Measurements from ENCODE around the gene BACH2. TPM values are rescaled to one million over a fixed set of nuclear protein-coding genes. Genes with fewer than 3 reads are reported as not detected.

The BACH2 gene
- total and polyA plus RNA-seq, 8 donors, result 0.19 to 10.8 (median 1.4) TPM; not detected in 1

DNA sequence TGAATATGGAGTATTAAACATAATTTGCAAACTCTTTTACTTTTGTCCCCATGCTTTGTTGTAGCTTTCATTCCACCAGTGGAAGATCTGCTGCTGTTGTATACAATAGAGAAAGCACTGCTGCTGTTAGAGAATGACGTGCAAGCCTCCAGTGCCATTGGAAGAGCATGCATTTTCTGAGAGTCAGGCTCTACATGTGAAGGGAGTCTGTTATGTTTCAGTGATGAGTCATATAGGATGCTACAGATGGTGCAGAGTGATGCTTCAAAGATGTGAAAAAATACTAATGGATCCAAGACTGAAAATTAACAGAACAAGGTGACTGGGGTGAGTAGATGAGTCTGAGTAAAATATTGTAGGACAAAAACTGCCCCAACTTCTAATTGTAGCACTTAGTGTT is 22.4 kb upstream of the BACH2 start:
- 71 to 83% (median 75%) methylated on average over 1 of the region's 1 CpG for WGBS, 5 donors
- TF ChIP-seq, protein P1, sequence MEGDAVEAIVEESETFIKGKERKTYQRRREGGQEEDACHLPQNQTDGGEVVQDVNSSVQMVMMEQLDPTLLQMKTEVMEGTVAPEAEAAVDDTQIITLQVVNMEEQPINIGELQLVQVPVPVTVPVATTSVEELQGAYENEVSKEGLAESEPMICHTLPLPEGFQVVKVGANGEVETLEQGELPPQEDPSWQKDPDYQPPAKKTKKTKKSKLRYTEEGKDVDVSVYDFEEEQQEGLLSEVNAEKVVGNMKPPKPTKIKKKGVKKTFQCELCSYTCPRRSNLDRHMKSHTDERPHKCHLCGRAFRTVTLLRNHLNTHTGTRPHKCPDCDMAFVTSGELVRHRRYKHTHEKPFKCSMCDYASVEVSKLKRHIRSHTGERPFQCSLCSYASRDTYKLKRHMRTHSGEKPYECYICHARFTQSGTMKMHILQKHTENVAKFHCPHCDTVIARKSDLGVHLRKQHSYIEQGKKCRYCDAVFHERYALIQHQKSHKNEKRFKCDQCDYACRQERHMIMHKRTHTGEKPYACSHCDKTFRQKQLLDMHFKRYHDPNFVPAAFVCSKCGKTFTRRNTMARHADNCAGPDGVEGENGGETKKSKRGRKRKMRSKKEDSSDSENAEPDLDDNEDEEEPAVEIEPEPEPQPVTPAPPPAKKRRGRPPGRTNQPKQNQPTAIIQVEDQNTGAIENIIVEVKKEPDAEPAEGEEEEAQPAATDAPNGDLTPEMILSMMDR (IDR thresholded peaks at IDR 0.05), result no peak
- TF ChIP-seq POLR2A (IDR thresholded peaks at IDR 0.05) (no peak), POLR2AphosphoS5 (IDR thresholded peaks at IDR 0.05) (no peak), EP300 (IDR thresholded peaks at IDR 0.05) (no peak)
- Histone ChIP-seq H3K36me3 (no peaks in the 10 kb centered on the region), H3K9me3 (no peaks in the 10 kb centered on the region), H3K27me3 (no peaks in the 10 kb centered on the region), H3K4me1 (no peaks in the 10 kb centered on the region), H3K4me3 (no peak overlapping the region), H3K27ac (no peak overlapping the region)
- DNase-seq, result no peak
- intact Hi-C loops (cut with DNase I; ENCODE audit: low total_unique reads), result no loop called here

DNA sequence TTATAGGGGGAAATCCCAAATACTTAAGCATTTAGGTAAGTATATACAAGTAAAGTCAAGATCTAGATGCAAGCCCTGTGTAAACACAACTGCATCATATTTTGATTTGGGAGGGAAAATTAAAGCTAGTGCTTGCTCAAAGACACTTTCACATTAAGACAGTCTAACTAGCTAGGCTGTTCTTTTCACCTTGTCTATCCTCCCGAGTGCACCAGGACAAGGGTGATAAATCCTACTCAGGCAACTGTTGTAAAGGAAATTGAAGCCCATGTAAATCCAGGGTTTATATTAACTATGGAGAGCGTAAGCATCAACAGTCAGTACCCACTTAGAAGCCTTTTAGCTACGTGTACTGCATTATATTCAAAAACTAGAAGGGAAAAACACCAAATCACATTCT is 19.3 kb upstream of the BACH2 start:
- Histone ChIP-seq H3K9me3 (no peaks in the 10 kb centered on the region), H3K27me3 (no peaks in the 10 kb centered on the region), H3K27ac (no peak overlapping the region), H3K4me3 (no peak overlapping the region), H3K36me3 (no peaks in the 10 kb centered on the region), H3K4me1 (no peaks in the 10 kb centered on the region)
- WGBS, 5 donors, result 57 to 69% (median 66%) methylated on average over 3 of the region's 3 CpGs
- TF ChIP-seq POLR2AphosphoS5 (IDR thresholded peaks at IDR 0.05) (no peak), POLR2A (IDR thresholded peaks at IDR 0.05) (no peak), EP300 (IDR thresholded peaks at IDR 0.05) (no peak)
- TF ChIP-seq, protein P1 (IDR thresholded peaks at IDR 0.05), result no peak
- intact Hi-C loops (cut with DNase I; ENCODE audit: low total_unique reads), result no loop called here
- DNase-seq, result no peak

DNA sequence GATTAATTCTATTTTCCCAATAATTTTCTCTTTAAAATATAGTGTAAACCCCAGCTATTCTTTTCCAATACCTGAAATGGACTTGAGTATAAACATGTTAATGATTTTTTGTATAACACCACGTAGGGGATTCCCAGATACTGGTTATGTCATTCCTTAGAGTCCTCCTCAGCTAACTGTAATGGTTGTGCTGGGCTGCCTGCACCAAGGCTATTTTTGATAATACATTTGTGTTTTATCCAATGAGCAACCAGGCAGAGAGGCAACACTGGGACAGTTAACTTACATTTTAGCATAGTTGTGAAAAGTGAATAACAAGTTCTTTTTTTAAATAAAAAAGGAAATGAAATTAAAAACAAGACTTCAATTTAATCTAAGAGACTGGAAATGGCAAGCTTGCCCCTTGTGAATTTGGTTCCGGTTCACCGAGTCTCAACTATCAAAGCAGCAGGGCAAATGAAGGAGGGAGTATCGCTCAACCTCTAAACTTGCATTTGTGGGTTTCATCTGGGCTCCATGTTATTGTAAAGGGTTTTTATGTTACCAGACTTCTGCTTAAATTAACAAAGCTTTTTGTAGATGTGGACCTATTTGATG is 18.8 kb upstream of the BACH2 start:
- no peaks in the 10 kb centered on the region for H3K27me3 ChIP-seq
- H3K4me3 ChIP-seq, result no peak overlapping the region
- H3K4me1 ChIP-seq, result no peaks in the 10 kb centered on the region
- WGBS, 5 donors, result 78 to 87% (median 85%) methylated on average over 4 of the region's 4 CpGs
- no peak overlapping the region for H3K27ac ChIP-seq
- intact Hi-C loops (cut with DNase I; ENCODE audit: low total_unique reads), result no loop called here
- no peaks in the 10 kb centered on the region for H3K36me3 ChIP-seq
- no peak for TF ChIP-seq POLR2AphosphoS5 (IDR thresholded peaks at IDR 0.05)
- TF ChIP-seq, protein P1 (IDR thresholded peaks at IDR 0.05), result no peak
- TF ChIP-seq EP300 (IDR thresholded peaks at IDR 0.05), result no peak
- TF ChIP-seq POLR2A (IDR thresholded peaks at IDR 0.05), result no peak
- H3K9me3 ChIP-seq, result no peaks in the 10 kb centered on the region
- DNase-seq, result no peak

DNA sequence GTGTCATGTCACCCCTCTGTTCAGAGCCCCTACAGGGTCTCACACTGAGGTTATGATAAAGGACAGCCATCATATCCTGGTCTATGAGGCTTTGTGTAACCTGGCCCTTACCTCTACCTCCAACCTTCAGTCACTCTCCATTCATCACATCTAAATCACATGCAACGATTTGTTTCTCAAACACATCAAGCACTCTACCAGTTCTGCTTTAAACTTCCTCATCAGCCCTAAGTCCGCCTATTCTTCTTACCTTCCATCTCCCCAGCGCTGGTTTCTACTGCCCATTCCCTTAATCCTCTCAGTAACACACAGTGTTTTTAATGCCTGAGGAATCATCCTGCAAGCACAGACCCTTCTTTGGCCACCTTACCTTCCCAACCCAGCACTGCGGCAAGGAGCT is 17.9 kb upstream of the BACH2 start:
- Histone ChIP-seq H3K27me3 (no peaks in the 10 kb centered on the region), H3K36me3 (no peaks in the 10 kb centered on the region), H3K4me3 (no peak overlapping the region), H3K4me1 (no peaks in the 10 kb centered on the region), H3K9me3 (no peaks in the 10 kb centered on the region), H3K27ac (no peak overlapping the region)
- intact Hi-C loops (cut with DNase I; ENCODE audit: low total_unique reads), result no loop called here
- DNase-seq, result no peak
- 81 to 91% (median 87%) methylated on average over 4 of the region's 4 CpGs for WGBS, 5 donors
- TF ChIP-seq EP300 (IDR thresholded peaks at IDR 0.05), result no peak
- TF ChIP-seq, protein P1 (IDR thresholded peaks at IDR 0.05), result no peak
- no peak for TF ChIP-seq POLR2AphosphoS5 (IDR thresholded peaks at IDR 0.05)
- no peak for TF ChIP-seq POLR2A (IDR thresholded peaks at IDR 0.05)

All from stomach (tissue), 9 donors.